GM12878 (cell line): ENCODE data around the gene OR2H1.

ENCODE experiments used
- CBX5 ChIP-seq: sonication (generic); IDR thresholded peaks from 2 replicates; pipeline ENCODE4 v1.6.1; 2016; ENCODE audit warnings: low read depth, moderate library complexity, mild to moderate bottlenecking, inconsistent platforms
- CHD2 ChIP-seq: IDR thresholded peaks from 2 replicates; pipeline ENCODE4 v1.6.1; 2011; ENCODE audit warnings: low read depth, low read length, improper control_type of control experiment, borderline replicate concordance
- CREB1 ChIP-seq: IDR thresholded peaks from 2 replicates; pipeline ENCODE4 v1.6.1; 2012; ENCODE audit warnings: low read depth, mild to moderate bottlenecking, inconsistent platforms
- ETV6 ChIP-seq, 2 experiments: fragments of 450-650 bp in 1 of 2; IDR thresholded peaks in 1 of 2; conservative IDR thresholded peaks in 1 of 2; 2 replicates each; pipeline ENCODE4 v1.6.1; 2014; ENCODE audit warnings: antibody characterized with exemption in 1 of 2, borderline replicate concordance in 1 of 2, low read depth in 1 of 2, mild to moderate bottlenecking in 1 of 2, moderate library complexity in 1 of 2
- EZH2 ChIP-seq: IDR thresholded peaks from 2 replicates; pipeline ENCODE4 v1.6.1; 2012; ENCODE audit warnings: low read depth, mild to moderate bottlenecking, control low read depth, inconsistent platforms, low read length, borderline replicate concordance; ENCODE audit not compliant: control insufficient read depth
- IKZF1 ChIP-seq: fragments of 450-650 bp; conservative IDR thresholded peaks from 2 replicates; pipeline ENCODE4 v1.6.1; 2017; ENCODE audit warnings: antibody characterized with exemption, mild to moderate bottlenecking
- POLR2A ChIP-seq: IDR thresholded peaks from 2 replicates; pipeline ENCODE4 v1.6.1; 2011; ENCODE audit warnings: low read depth, mild to moderate bottlenecking, low read length
- RFX5 ChIP-seq: IDR thresholded peaks from 2 replicates; pipeline ENCODE4 v1.6.1; 2011; ENCODE audit warnings: low read depth, low read length, improper control_type of control experiment
- TF ChIP-seq, protein P1 (sequence below): IDR thresholded peaks from 2 replicates; pipeline ENCODE4 v1.6.1; 2012; ENCODE audit warnings: low read depth, low read length, improper control_type of control experiment
- TF ChIP-seq, protein P2 (sequence below), 3 experiments: IDR thresholded peaks in 2 of 3; conservative IDR thresholded peaks in 1 of 3; 2 replicates each; pipeline ENCODE4 v1.5.1; 2011; ENCODE audit warnings: low read depth in 3 of 3, low read length in 3 of 3, mild to moderate bottlenecking in 3 of 3, control low read depth in 2 of 3, moderate library complexity in 2 of 3, inconsistent platforms in 1 of 3, mixed read lengths in 1 of 3; ENCODE audit not compliant: control insufficient read depth in 2 of 3, insufficient read depth in 1 of 3; ENCODE audit errors: extremely low read depth in 1 of 3

GRCh38 chr6:29489286-29489685, 32.3 kb downstream of the OR2H1 start:
- TF ChIP-seq, protein P1, sequence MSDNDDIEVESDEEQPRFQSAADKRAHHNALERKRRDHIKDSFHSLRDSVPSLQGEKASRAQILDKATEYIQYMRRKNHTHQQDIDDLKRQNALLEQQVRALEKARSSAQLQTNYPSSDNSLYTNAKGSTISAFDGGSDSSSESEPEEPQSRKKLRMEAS = no peak
- no peak for TF ChIP-seq EZH2
- no peak for TF ChIP-seq CREB1
- TF ChIP-seq, protein P2, sequence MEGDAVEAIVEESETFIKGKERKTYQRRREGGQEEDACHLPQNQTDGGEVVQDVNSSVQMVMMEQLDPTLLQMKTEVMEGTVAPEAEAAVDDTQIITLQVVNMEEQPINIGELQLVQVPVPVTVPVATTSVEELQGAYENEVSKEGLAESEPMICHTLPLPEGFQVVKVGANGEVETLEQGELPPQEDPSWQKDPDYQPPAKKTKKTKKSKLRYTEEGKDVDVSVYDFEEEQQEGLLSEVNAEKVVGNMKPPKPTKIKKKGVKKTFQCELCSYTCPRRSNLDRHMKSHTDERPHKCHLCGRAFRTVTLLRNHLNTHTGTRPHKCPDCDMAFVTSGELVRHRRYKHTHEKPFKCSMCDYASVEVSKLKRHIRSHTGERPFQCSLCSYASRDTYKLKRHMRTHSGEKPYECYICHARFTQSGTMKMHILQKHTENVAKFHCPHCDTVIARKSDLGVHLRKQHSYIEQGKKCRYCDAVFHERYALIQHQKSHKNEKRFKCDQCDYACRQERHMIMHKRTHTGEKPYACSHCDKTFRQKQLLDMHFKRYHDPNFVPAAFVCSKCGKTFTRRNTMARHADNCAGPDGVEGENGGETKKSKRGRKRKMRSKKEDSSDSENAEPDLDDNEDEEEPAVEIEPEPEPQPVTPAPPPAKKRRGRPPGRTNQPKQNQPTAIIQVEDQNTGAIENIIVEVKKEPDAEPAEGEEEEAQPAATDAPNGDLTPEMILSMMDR (IDR thresholded peaks at IDR 0.05 in 2 of 3, conservative IDR thresholded peaks at IDR 0.05 in 1 of 3; ENCODE audit: control insufficient read depth in 2 of 3, extremely low read depth in 1 of 3, insufficient read depth in 1 of 3, low read depth in 3 of 3, low read length in 3 of 3) = no peak
- no peak for TF ChIP-seq ETV6 (conservative IDR thresholded peaks at IDR 0.05 in 1 of 2, IDR thresholded peaks at IDR 0.05 in 1 of 2; ENCODE audit: borderline replicate concordance in 1 of 2, low read depth in 1 of 2)
- TF ChIP-seq IKZF1 = no peak
- no peak for TF ChIP-seq CBX5
- TF ChIP-seq RFX5 = no peak
- TF ChIP-seq CHD2 = no peak
- TF ChIP-seq POLR2A = no peak
